ENCODE data around the gene MAPK13. TPM values are rescaled to one million over a fixed set of nuclear protein-coding genes. Genes with fewer than 3 reads are reported as not detected.

The MAPK13 gene
- total RNA-seq, 1 experiment from 2014 or later, result 0.89 TPM

Other genes starting within 250 kb of the MAPK13 start
- 61.5 and 68.4 TPM in 2 replicates for gene SRPK1, start 209.4 kb upstream of the MAPK13 start, total RNA-seq (2014; rRNA removed; shearing (Covaris generic))
- gene SLC26A8, start 105.9 kb upstream of the MAPK13 start, total RNA-seq (2014; rRNA removed; shearing (Covaris generic)), result not detected in 2 replicates
- gene MAPK14, start 102.7 kb upstream of the MAPK13 start, total RNA-seq (2014; rRNA removed; shearing (Covaris generic)), result 26.5 and 28.4 TPM in 2 replicates
- 5.0 and 5.9 TPM in 2 replicates for gene BRPF3, start 66.2 kb downstream of the MAPK13 start, total RNA-seq (2014; rRNA removed; shearing (Covaris generic))
- not detected in 2 replicates for gene PNPLA1, start 139.5 kb downstream of the MAPK13 start, total RNA-seq (2014; rRNA removed; shearing (Covaris generic))
- gene BNIP5, start 206.4 kb downstream of the MAPK13 start, total RNA-seq (2014; rRNA removed; shearing (Covaris generic)), result not detected in 2 replicates

Measured in NCI-H460 (cell line).